Progenitor cell of endocrine pancreas (in vitro differentiated cells): ENCODE results near the gene STK17A. TPM values are rescaled to one million over a fixed set of nuclear protein-coding genes. Genes with fewer than 3 reads are reported as not detected.

Experiments
- DNase-seq: peaks from one replicate; pipeline ENCODE4 v3.0.0; 2021; ENCODE audit warnings: low spot score; ENCODE audit not compliant: unreplicated experiment
- H3K27ac Mint-ChIP-seq: 2 replicates; pipeline ENCODE4 v1.8.0; 2021; ENCODE audit warnings: mild to moderate bottlenecking, moderate library complexity, mixed read lengths
- H3K27me3 Mint-ChIP-seq: 2 replicates; pipeline ENCODE4 v1.8.0; 2021; ENCODE audit warnings: mixed read lengths
- H3K36me3 Mint-ChIP-seq: 2 replicates; pipeline ENCODE4 v1.8.0; 2022; ENCODE audit warnings: mixed read lengths; ENCODE audit not compliant: insufficient read depth
- H3K4me1 Mint-ChIP-seq: 2 replicates; pipeline ENCODE4 v1.8.0; 2021; ENCODE audit warnings: low read depth, mixed read lengths
- H3K4me3 Mint-ChIP-seq: 2 replicates; pipeline ENCODE4 v1.8.0; 2021; ENCODE audit warnings: low read depth, mild to moderate bottlenecking, moderate library complexity, mixed read lengths
- H3K9me3 Mint-ChIP-seq: 2 replicates; pipeline ENCODE4 v1.8.0; 2021; ENCODE audit warnings: low read depth, mixed read lengths
- CTCF ChIP-seq: fragments of 200-600 bp; sonication (generic); IDR thresholded peaks from one replicate; pipeline ENCODE4 v1.5.0; 2021; ENCODE audit warnings: antibody characterized with exemption, mild to moderate bottlenecking; ENCODE audit not compliant: unreplicated experiment
- total RNA-seq: library from RNA; stranded (reverse); gene quantifications from 2 replicates; pipeline ENCODE4 v1.2.1, GENCODE V29; 2021

Gene STK17A
- total RNA-seq, 1 donor from 2014 or later: 23.0 TPM

GRCh38 chr7:43536773-43537172 lies 46.1 kb upstream of the STK17A start:
- Mint-ChIP-seq H3K27ac (no peak overlapping the region), H3K9me3 (no peaks in the 10 kb centered on the region), H3K36me3 (no peaks in the 10 kb centered on the region), H3K4me3 (no peak overlapping the region), H3K27me3 (peaks cover 5% of the 10 kb centered on the region), H3K4me1 (peaks cover 19% of the 10 kb centered on the region)
- no peak for DNase-seq
- no peak for TF ChIP-seq CTCF

GRCh38 chr7:43537765-43538403 lies 45.0 kb upstream of the STK17A start:
- Mint-ChIP-seq H3K9me3 (no peaks in the 10 kb centered on the region), H3K4me3 (no peak overlapping the region), H3K27me3 (peaks cover 5% of the 10 kb centered on the region), H3K4me1 (peaks cover 19% of the 10 kb centered on the region), H3K36me3 (no peaks in the 10 kb centered on the region), H3K27ac (no peak overlapping the region)
- no peak for TF ChIP-seq CTCF
- DNase-seq: no peak

GRCh38 chr7:43538404-43538771 lies 44.5 kb upstream of the STK17A start:
- Mint-ChIP-seq H3K27me3 (peaks cover 5% of the 10 kb centered on the region), H3K36me3 (no peaks in the 10 kb centered on the region), H3K9me3 (no peaks in the 10 kb centered on the region), H3K4me3 (no peak overlapping the region), H3K27ac (no peak overlapping the region), H3K4me1 (peaks cover 19% of the 10 kb centered on the region)
- DNase-seq: no peak
- no peak for TF ChIP-seq CTCF

- Mint-ChIP-seq H3K27ac (no peak overlapping the region), H3K36me3 (no peaks in the 10 kb centered on the region), H3K4me3 (no peak overlapping the region), H3K4me1 (peaks cover 19% of the 10 kb centered on the region), H3K9me3 (no peaks in the 10 kb centered on the region), H3K27me3 (no peaks in the 10 kb centered on the region)
- no peak for TF ChIP-seq CTCF
- no peak for DNase-seq
Measured at GRCh38 chr7:43540471-43540870, 42.4 kb upstream of the STK17A start.

- Mint-ChIP-seq H3K4me3 (no peak overlapping the region), H3K27ac (no peak overlapping the region)
- TF ChIP-seq CTCF: no peak
Measured at GRCh38 chr7:43542716-43543115, 40.2 kb upstream of the STK17A start.

More at GRCh38 chr7:43542716-43543115, 40.2 kb upstream of the STK17A start:
- DNase-seq: no peak
- Mint-ChIP-seq H3K36me3 (no peaks in the 10 kb centered on the region), H3K4me1 (peaks cover 8% of the 10 kb centered on the region), H3K9me3 (peaks cover 9% of the 10 kb centered on the region), H3K27me3 (no peaks in the 10 kb centered on the region)
